ENCODE measurements around the gene SAMD10. TPM values are rescaled to one million over a fixed set of nuclear protein-coding genes. Genes with fewer than 3 reads are reported as not detected.

SAMD10 gene
- total RNA-seq, 2 donors from 2014 or later: 3.1 to 3.7 TPM

- H3K4me1 ChIP-seq: peaks cover 0 to 43% of the 10 kb centered on the region in 2 donors
- no peak for DNase-seq (ENCODE audit: low spot score)
- no peak for TF ChIP-seq CTCF (IDR thresholded peaks at IDR 0.05)
- H3K9me3 ChIP-seq: no peaks in the 10 kb centered on the region
- H3K36me3 ChIP-seq: peaks cover 79% of the 10 kb centered on the region
- H3K4me3 ChIP-seq: no peak overlapping the region
- no peaks in the 10 kb centered on the region for H3K27me3 ChIP-seq
- peak overlapping the region; percentile 46 to 62 for H3K27ac ChIP-seq
Observed at GRCh38 chr20:63942250-63942951, 37.0 kb downstream of the SAMD10 start.

GRCh38 chr20:63941282-63942081 is 38.0 kb downstream of the SAMD10 start:
- no peak for TF ChIP-seq CTCF (IDR thresholded peaks at IDR 0.05)
- H3K9me3 ChIP-seq: no peaks in the 10 kb centered on the region
- H3K27me3 ChIP-seq: no peaks in the 10 kb centered on the region
- H3K27ac ChIP-seq: peak overlapping the region; percentile 42 to 53
- DNase-seq (ENCODE audit: low spot score): no peak
- peaks cover 82% of the 10 kb centered on the region for H3K36me3 ChIP-seq
- peaks cover 0 to 35% of the 10 kb centered on the region in 2 donors for H3K4me1 ChIP-seq
- no peak overlapping the region for H3K4me3 ChIP-seq

- H3K27ac ChIP-seq: no peak overlapping the region
- DNase-seq (ENCODE audit: low spot score): no peak
Observed at GRCh38 chr20:63940472-63941266, 38.8 kb downstream of the SAMD10 start.

GRCh38 chr20:63940071-63940471 is 39.4 kb downstream of the SAMD10 start:
- Histone ChIP-seq H3K36me3 (peaks cover 78% of the 10 kb centered on the region), H3K4me1 (peaks cover 0 to 21% of the 10 kb centered on the region in 2 donors), H3K27me3 (no peaks in the 10 kb centered on the region), H3K27ac (no peak overlapping the region), H3K9me3 (no peaks in the 10 kb centered on the region), H3K4me3 (no peak overlapping the region)
- TF ChIP-seq CTCF (IDR thresholded peaks at IDR 0.05): no peak
- DNase-seq (ENCODE audit: low spot score): no peak

More at GRCh38 chr20:63940472-63941266, 38.8 kb downstream of the SAMD10 start:
- no peak for TF ChIP-seq CTCF (IDR thresholded peaks at IDR 0.05)
- Histone ChIP-seq H3K4me1 (peaks cover 0 to 27% of the 10 kb centered on the region in 2 donors), H3K27me3 (no peaks in the 10 kb centered on the region), H3K36me3 (peaks cover 78% of the 10 kb centered on the region), H3K9me3 (no peaks in the 10 kb centered on the region), H3K4me3 (no peak overlapping the region)

- no peaks in the 10 kb centered on the region for H3K27me3 ChIP-seq
- H3K9me3 ChIP-seq: no peaks in the 10 kb centered on the region
- H3K4me1 ChIP-seq: peaks cover 0 to 16% of the 10 kb centered on the region in 2 donors
- no peak overlapping the region for H3K27ac ChIP-seq
- no peak for DNase-seq (ENCODE audit: low spot score)
- no peak for TF ChIP-seq CTCF (IDR thresholded peaks at IDR 0.05)
- H3K4me3 ChIP-seq: no peak overlapping the region
- H3K36me3 ChIP-seq: peaks cover 75% of the 10 kb centered on the region
Observed at GRCh38 chr20:63939061-63939935, 40.1 kb downstream of the SAMD10 start.
